ENCODE measurements around the gene NSMF. TPM values are rescaled to one million over a fixed set of nuclear protein-coding genes. Genes with fewer than 3 reads are reported as not detected.

Gene NSMF
- total RNA-seq, 2 experiments from 2014 or later = 104 to 109 TPM

DNA sequence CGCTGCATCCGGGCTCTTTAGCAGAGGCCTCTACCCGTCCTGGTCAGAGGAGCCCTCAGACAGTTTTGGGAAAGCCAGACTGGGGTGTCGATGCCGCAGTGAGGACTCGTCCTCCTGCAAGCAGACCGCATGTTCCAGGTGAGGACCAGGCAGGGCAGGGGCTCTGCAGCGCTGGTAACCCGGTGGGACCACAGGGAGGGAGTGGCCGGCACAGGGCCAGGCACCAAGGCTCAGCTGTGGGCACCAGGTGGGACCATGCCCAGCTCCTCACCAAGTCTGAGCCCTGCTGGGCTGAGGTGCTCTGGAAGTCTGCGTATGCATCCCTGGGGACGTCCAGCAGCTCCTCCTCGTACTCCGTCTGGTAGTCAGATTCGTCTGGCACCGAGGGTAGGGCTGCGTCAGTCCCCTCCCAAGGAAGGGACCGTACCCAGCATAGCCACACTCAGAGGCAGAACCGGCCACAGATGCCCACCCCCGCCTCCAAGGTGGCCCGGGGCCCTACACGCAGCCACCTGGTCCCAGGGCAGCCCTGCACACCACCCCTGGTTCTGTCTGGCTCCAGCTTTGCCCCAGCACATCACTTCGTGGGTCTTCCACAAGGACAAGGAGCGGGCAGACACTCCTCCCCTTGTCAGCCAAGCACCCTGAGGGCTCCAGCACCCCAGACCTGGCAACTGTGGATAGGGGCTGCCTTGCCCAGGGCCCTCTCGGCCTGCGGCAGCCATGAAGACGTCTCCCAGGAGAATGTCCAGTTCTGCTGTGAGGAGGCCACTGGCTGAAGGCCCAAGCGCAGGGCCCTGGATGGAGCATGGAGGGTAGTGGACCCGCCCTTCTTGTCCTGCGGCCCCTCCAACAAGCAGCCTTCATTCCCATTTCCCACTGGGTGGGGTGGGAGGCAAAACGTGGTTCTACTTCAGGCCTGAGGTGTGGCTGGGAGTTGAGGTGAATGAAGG is 1.5 kb upstream of the NSMF start:
- H3K27me3 Mint-ChIP-seq = no peaks in the 10 kb centered on the region
- ChIA-PET POLR2A (interaction anchor here (0.8 to 1.7 kb wide), 2 partner anchors 8 to 37 kb away, joined by 5 to 14 read pairs; partner anchors contain the start of genes EXD3 and NOXA1), CTCF (no interaction called here)
- Histone ChIP-seq H3K9me3 (ENCODE audit: control insufficient read depth in 1 of 2, insufficient read depth in 1 of 2, low read length in 2 of 2) (no peaks in the 10 kb centered on the region), H3K27ac (ENCODE audit: low read depth in 1 of 2, low read length in 2 of 2) (peak overlapping the region; percentile 77 to 79), H3K4me3 (ENCODE audit: low read length) (no peak overlapping the region), H3K36me3 (ENCODE audit: insufficient read depth, low read length) (peaks cover 9% of the 10 kb centered on the region), H3K27me3 (ENCODE audit: control insufficient read depth in 1 of 2, insufficient read depth in 2 of 2, low read length in 2 of 2) (no peaks in the 10 kb centered on the region), H3K4me1 (ENCODE audit: insufficient read depth, low read length) (peaks cover 72% of the 10 kb centered on the region)
- H3K4me3 Mint-ChIP-seq = peak overlapping the region; percentile 77
- ATAC-seq (ENCODE audit: poor library complexity) (no peak), DNase-seq (peak in 1 of 14 experiments; percentile 48)
- peaks cover 40% of the 10 kb centered on the region for H3K4me1 Mint-ChIP-seq (ENCODE audit: low read depth)
- intact Hi-C loops (cut with DNase I, micrococcal nuclease) = loop anchor here in 1 of 2 experiments (1.0 to 5.0 kb wide), 2 partner anchors 8 to 158 kb away; partner anchors contain the start of gene NRARP
- TF ChIP-seq, protein P1, sequence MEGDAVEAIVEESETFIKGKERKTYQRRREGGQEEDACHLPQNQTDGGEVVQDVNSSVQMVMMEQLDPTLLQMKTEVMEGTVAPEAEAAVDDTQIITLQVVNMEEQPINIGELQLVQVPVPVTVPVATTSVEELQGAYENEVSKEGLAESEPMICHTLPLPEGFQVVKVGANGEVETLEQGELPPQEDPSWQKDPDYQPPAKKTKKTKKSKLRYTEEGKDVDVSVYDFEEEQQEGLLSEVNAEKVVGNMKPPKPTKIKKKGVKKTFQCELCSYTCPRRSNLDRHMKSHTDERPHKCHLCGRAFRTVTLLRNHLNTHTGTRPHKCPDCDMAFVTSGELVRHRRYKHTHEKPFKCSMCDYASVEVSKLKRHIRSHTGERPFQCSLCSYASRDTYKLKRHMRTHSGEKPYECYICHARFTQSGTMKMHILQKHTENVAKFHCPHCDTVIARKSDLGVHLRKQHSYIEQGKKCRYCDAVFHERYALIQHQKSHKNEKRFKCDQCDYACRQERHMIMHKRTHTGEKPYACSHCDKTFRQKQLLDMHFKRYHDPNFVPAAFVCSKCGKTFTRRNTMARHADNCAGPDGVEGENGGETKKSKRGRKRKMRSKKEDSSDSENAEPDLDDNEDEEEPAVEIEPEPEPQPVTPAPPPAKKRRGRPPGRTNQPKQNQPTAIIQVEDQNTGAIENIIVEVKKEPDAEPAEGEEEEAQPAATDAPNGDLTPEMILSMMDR (IDR thresholded peaks at IDR 0.05) = no peak
- peaks cover 15% of the 10 kb centered on the region for H3K36me3 Mint-ChIP-seq (ENCODE audit: low read depth)
- peak overlapping the region; percentile 95 for H3K27ac Mint-ChIP-seq
- H3K9me3 Mint-ChIP-seq = no peaks in the 10 kb centered on the region

DNA sequence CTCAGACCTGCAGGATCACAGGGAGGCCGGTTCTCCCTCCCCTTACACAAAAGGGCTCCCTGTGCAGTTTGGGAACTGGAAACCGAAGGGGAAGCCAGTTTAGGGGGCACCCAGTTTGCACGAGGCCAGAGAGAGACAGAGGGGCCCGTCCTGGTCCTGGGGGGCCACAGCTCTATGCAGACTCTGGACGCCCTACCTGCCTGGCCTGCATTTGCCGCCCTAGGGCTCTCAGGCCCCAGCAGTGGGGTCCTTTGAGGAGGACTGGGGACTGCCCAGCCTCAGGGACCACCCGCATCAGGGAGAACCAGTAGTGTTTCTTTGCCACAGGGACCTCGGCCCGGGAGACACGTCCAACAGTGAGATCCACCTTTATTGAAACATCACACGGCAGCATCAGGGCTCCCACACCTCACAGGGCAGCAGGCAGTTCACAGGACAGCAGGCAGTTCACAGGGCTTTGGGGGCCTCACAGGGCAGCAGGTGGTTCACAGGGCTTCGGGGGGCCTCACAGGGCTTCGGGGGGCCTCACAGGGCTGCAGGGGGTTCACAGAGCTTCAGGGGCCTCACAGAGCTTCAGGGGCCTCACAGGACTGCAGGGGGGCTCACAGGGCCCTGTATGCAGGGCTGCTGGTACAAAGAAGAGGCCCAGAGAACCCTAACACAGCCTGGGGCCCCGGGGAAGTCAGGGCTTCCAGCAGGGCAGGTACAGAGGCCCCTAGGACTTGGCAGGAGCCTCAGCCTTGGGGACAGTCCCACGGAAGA is 648 bp upstream of the NSMF start:
- peaks cover 80% of the 10 kb centered on the region for H3K4me1 ChIP-seq (ENCODE audit: insufficient read depth, low read length)
- peaks cover 16% of the 10 kb centered on the region for H3K36me3 Mint-ChIP-seq (ENCODE audit: low read depth)
- peak overlapping the region; percentile 77 for H3K4me3 Mint-ChIP-seq
- TF ChIP-seq, protein P1 (IDR thresholded peaks at IDR 0.05) = no peak
- DNase-seq = peak in 3 of 14 experiments; percentile 17 to 38 (median 30)
- H3K4me3 ChIP-seq (ENCODE audit: low read length) = peak overlapping the region; percentile 57
- no peaks in the 10 kb centered on the region for H3K27me3 Mint-ChIP-seq
- ATAC-seq (ENCODE audit: poor library complexity) = no peak
- CTCF ChIA-PET = interaction anchor here (0.8 to 1.0 kb wide), 2 partner anchors 15 to 36 kb away, joined by 3 to 4 read pairs; partner anchors contain the start of genes EXD3 and NOXA1
- peaks cover 41% of the 10 kb centered on the region for H3K4me1 Mint-ChIP-seq (ENCODE audit: low read depth)
- H3K9me3 Mint-ChIP-seq = no peaks in the 10 kb centered on the region
- H3K27ac Mint-ChIP-seq = peak overlapping the region; percentile 95
- peak overlapping the region; percentile 77 to 79 for H3K27ac ChIP-seq (ENCODE audit: low read depth in 1 of 2, low read length in 2 of 2)
- no peaks in the 10 kb centered on the region for H3K27me3 ChIP-seq (ENCODE audit: control insufficient read depth in 1 of 2, insufficient read depth in 2 of 2, low read length in 2 of 2)
- H3K36me3 ChIP-seq (ENCODE audit: insufficient read depth, low read length) = peaks cover 12% of the 10 kb centered on the region
- intact Hi-C loops (cut with DNase I, micrococcal nuclease) = loop anchor here in 1 of 2 experiments (1.0 to 10.0 kb wide), 5 partner anchors 7 to 665 kb away; partner anchors contain the start of genes ARRDC1, CCDC183, EXD3 and NOXA1
- POLR2A ChIA-PET = interaction anchor here (0.7 to 1.7 kb wide), 7 partner anchors 14 to 660 kb away, joined by 3 to 14 read pairs (median 3); partner anchors contain the start of genes EHMT1, EXD3, NOXA1 and TUBB4B
- no peaks in the 10 kb centered on the region for H3K9me3 ChIP-seq (ENCODE audit: control insufficient read depth in 1 of 2, insufficient read depth in 1 of 2, low read length in 2 of 2)
